GM13976 (cell line): ENCODE results near the gene C4orf36.

Experiments
- DNase-seq: peaks from one replicate; pipeline ENCODE4 v3.0.0; 2012; ENCODE audit warnings: low spot score
- CTCF ChIP-seq: IDR thresholded peaks from 2 replicates; pipeline ENCODE4 v1.5.1; 2012; ENCODE audit warnings: borderline replicate concordance, mild to moderate bottlenecking; ENCODE audit not compliant: insufficient read depth; ENCODE audit errors: extremely low read depth, missing control alignments, control extremely low read depth
- in situ Hi-C: fragments of 300-500 bp; cut with MboI; formaldehyde crosslinking; loops from one replicate; pipeline ENCODE4 v1.12.0; 2022; ENCODE audit warnings: low sequenced_read_pairs, mixed read lengths, inconsistent platforms; ENCODE audit not compliant: unreplicated experiment

The C4orf36 gene

DNA sequence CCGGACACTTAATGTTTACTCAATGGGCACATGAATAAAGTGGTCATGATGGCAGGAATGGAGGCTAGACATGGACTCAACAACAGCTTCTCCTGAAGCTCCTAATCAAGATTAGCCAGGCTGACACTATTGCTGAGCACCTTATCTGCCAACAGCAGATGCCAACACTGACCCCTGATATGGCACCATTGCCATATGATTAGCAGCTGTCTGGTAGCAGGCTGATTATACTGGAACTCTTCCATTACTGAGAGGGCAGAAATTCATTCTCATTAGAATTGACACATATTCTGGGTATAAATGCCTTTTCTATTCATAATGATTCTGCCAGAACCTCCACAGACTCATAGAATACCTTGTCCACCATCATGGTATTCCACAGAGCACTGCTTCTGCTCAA lies 24.2 kb upstream of the C4orf36 start:
- in situ Hi-C loops, result no loop called here
- no peak for DNase-seq
- TF ChIP-seq CTCF, result no peak

DNA sequence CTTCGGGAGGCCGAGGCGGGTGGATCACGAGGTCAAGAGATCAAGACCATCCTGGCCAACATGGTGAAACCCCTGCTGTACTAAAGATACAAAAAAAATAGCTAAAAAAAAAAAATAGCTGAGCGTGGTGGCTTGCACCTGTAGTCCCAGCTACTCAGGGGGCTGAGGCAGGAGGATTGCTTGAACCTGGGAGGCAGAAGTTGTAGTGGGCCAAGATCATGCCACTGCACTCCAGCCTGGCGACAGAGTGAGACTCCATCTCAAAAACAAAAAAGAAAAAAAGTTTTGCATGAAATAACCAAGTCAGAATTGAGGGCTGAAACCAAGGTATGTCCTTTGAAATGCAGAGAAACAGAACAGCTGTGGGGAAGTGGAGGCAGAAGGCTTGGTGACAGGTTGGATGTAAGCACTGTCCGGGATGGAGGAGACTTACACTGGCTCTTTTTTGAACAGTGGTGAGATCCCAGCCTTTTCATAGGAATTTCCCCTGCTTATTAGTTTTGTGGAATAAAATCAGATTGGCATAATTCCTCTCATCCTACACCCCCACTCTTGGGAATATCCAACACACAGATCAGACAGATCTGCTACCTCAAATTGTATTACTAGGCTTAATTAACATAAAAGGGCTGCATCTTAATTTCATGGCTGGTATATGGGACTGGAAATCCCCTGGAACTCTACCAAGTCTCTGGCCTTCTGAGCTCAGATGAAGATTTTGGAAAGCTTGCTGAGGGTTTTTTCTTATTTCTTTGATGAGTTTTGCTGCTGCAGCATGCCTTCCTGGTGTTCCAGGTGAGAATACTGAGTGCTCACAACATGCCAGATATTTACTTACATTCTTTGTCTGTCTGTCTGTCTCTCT lies 18.8 kb upstream of the C4orf36 start:
- DNase-seq, result no peak
- TF ChIP-seq CTCF, result no peak
- in situ Hi-C loops, result no loop called here

- DNase-seq, result no peak
- no peak for TF ChIP-seq CTCF
- in situ Hi-C loops, result no loop called here
These were observed 18.1 kb upstream of the C4orf36 start for GRCh38 chr4:86910369-86910768.

GRCh38 chr4:86909546-86910295 lies 17.5 kb upstream of the C4orf36 start:
- in situ Hi-C loops, result no loop called here
- DNase-seq, result no peak
- TF ChIP-seq CTCF, result no peak

GRCh38 chr4:86908251-86908657 lies 16.0 kb upstream of the C4orf36 start:
- in situ Hi-C loops, result no loop called here
- no peak for DNase-seq
- TF ChIP-seq CTCF, result no peak

- in situ Hi-C loops, result no loop called here
- no peak for DNase-seq
- no peak for TF ChIP-seq CTCF
These were observed 9.6 kb upstream of the C4orf36 start for GRCh38 chr4:86901864-86902263.
